ENCODE data around the gene KANK2. TPM values are rescaled to one million over a fixed set of nuclear protein-coding genes. Genes with fewer than 3 reads are reported as not detected.

The KANK2 gene
- total and polyA plus RNA-seq, 12 donors = 23.7 to 395 (median 133) TPM

GRCh38 chr19:11239377-11240000, 42.1 kb upstream of the KANK2 start, which contains the start of gene ANGPTL8:
Gene ANGPTL8 (plus strand): TSS chr19:11239619. CDS start chr19:11239638, 19 bp downstream.
- Histone ChIP-seq H3K27ac (no peak within 1 kb of the TSS), H3K27me3 (no peaks in the 10 kb centered on the region), H3K4me1 (replicated peaks in 1 of 2) (peaks cover 0 to 5% of the 10 kb centered on the region in 2 donors), H3K9me3 (replicated peaks in 1 of 3) (no peaks in the 10 kb centered on the region), H3K36me3 (replicated peaks in 1 of 2) (peaks cover 0 to 5% of the 10 kb centered on the region in 2 donors), H3K4me3 (no peak within 1 kb of the TSS)
- intact Hi-C loops (cut with DNase I) = no loop called here
- 85 to 94% (median 93%) methylated on average over 16 to 23 of the region's 23 CpGs for WGBS, 4 donors
- no peak for DNase-seq
- TF ChIP-seq, protein P1, sequence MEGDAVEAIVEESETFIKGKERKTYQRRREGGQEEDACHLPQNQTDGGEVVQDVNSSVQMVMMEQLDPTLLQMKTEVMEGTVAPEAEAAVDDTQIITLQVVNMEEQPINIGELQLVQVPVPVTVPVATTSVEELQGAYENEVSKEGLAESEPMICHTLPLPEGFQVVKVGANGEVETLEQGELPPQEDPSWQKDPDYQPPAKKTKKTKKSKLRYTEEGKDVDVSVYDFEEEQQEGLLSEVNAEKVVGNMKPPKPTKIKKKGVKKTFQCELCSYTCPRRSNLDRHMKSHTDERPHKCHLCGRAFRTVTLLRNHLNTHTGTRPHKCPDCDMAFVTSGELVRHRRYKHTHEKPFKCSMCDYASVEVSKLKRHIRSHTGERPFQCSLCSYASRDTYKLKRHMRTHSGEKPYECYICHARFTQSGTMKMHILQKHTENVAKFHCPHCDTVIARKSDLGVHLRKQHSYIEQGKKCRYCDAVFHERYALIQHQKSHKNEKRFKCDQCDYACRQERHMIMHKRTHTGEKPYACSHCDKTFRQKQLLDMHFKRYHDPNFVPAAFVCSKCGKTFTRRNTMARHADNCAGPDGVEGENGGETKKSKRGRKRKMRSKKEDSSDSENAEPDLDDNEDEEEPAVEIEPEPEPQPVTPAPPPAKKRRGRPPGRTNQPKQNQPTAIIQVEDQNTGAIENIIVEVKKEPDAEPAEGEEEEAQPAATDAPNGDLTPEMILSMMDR (IDR thresholded peaks at IDR 0.05) = no peak
- no peak for TF ChIP-seq POLR2A (IDR thresholded peaks at IDR 0.05)

DNA sequence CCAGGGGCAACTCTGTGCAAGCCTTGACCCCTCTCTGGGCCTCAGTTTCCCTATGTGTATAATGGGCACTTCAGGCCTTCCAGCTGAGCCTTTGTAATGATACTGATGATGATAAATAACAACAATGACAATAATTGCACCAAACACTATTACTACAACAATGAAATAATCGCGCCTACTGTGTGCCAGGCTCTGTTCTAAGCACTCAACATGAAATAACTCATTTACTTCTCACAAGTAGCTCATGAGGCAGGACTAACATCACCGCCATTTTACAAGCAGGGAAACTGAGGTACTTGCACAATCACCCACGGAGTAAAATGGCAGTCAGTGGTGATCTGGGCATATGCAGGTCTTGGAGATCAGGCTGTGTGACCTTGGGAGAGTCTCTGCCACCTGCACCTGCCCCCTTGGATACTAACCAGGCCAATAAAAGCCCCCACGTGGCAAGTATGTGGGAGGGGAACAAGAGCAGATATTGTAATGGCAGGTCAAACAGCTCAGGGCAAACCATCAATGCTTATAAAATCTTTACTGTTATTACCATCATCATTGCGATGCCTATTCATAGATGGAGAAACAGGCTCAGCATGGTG, 41.5 kb upstream of the KANK2 start:
- intact Hi-C loops (cut with DNase I) = no loop called here
- 91 to 95% (median 91%) methylated on average over 6 of the region's 6 CpGs for WGBS, 4 donors

DNA sequence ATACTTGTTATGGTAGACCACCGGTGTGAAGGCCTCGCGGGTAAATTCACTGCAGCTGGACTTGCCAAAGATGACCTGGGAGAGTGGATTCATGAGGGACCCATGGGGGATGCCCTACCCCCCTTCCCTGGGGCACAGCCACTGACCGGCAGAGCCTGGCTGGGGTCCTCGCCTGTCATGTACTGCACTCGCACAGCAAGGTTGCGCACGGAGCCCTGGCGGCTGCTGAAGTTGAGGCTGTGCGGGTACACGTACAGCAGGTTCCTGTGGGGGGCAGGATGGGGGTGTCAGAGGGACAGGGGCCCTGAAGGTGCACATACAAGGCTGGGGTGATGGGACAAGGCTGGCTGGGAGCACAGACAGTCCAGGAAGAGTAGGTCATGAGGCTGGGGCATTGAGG, 40.7 kb upstream of the KANK2 start:
- no peaks in the 10 kb centered on the region for H3K4me1 ChIP-seq (replicated peaks in 1 of 2)
- H3K4me3 ChIP-seq = no peak overlapping the region
- TF ChIP-seq, protein P1 (IDR thresholded peaks at IDR 0.05) = no peak
- TF ChIP-seq POLR2A (IDR thresholded peaks at IDR 0.05) = no peak
- WGBS, 4 donors = 87 to 93% (median 92%) methylated on average over 11 of the region's 11 CpGs
- peaks cover 0 to 5% of the 10 kb centered on the region in 2 donors for H3K36me3 ChIP-seq (replicated peaks in 1 of 2)
- no peak for DNase-seq
- H3K9me3 ChIP-seq (replicated peaks in 1 of 3) = no peaks in the 10 kb centered on the region
- no peaks in the 10 kb centered on the region for H3K27me3 ChIP-seq
- intact Hi-C loops (cut with DNase I) = no loop called here
- H3K27ac ChIP-seq = no peak overlapping the region

More for the DNA sequence above, 41.5 kb upstream of the KANK2 start:
- Histone ChIP-seq H3K9me3 (replicated peaks in 1 of 3) (no peaks in the 10 kb centered on the region), H3K4me3 (no peak overlapping the region), H3K27ac (no peak overlapping the region), H3K4me1 (replicated peaks in 1 of 2) (peaks cover 0 to 5% of the 10 kb centered on the region in 2 donors), H3K36me3 (replicated peaks in 1 of 2) (peaks cover 0 to 5% of the 10 kb centered on the region in 2 donors), H3K27me3 (no peaks in the 10 kb centered on the region)
- no peak for DNase-seq
- TF ChIP-seq POLR2A (IDR thresholded peaks at IDR 0.05) = no peak
- TF ChIP-seq, protein P1 (IDR thresholded peaks at IDR 0.05) = no peak

GRCh38 chr19:11237321-11237720, 40.0 kb upstream of the KANK2 start:
- no peaks in the 10 kb centered on the region for H3K4me1 ChIP-seq (replicated peaks in 1 of 2)
- H3K4me3 ChIP-seq = no peak overlapping the region
- no peaks in the 10 kb centered on the region for H3K27me3 ChIP-seq
- WGBS, 4 donors = 89 to 95% (median 91%) methylated on average over 12 to 15 of the region's 15 CpGs
- peaks cover 0 to 6% of the 10 kb centered on the region in 2 donors for H3K36me3 ChIP-seq (replicated peaks in 1 of 2)
- intact Hi-C loops (cut with DNase I) = no loop called here
- DNase-seq = no peak
- no peaks in the 10 kb centered on the region for H3K9me3 ChIP-seq (replicated peaks in 1 of 3)
- TF ChIP-seq, protein P1 (IDR thresholded peaks at IDR 0.05) = no peak
- TF ChIP-seq POLR2A (IDR thresholded peaks at IDR 0.05) = no peak
- H3K27ac ChIP-seq = no peak overlapping the region

All from adrenal gland (tissue), 12 donors.